OCI-LY7 (cell line): ENCODE measurements around the gene DPEP3. TPM values are rescaled to one million over a fixed set of nuclear protein-coding genes. Genes with fewer than 3 reads are reported as not detected.

Experiments used
- BruUV-seq: library from RNA; stranded (reverse); fragments of 400-500 nt; replicated peaks from 2 replicates; lab custom pipeline; 2021; lab: Mats Ljungman, UMichigan
- CTCF ChIA-PET: fragments of 300-600 bp; sonication (Branson Sonifier 250); formaldehyde crosslinking; loops from one replicate; lab custom pipeline; 2022; ENCODE audit warnings: antibody characterized with exemption; ENCODE audit not compliant: unreplicated experiment; lab: Charles Lee
- POLR2A ChIA-PET: fragments of 300-600 bp; sonication (Branson Sonifier 250); formaldehyde crosslinking; loops from one replicate; lab custom pipeline; 2022; ENCODE audit warnings: antibody characterized with exemption; lab: Charles Lee
- DNase-seq: peaks from one replicate; pipeline ENCODE4 v3.0.0-alpha.2; 2015; ENCODE audit warnings: low spot score
- H2AFZ ChIP-seq: fragments of 200-600 bp; sonication (generic), shearing (Covaris generic); 2 replicates; pipeline ENCODE4 v1.6.1; 2014; ENCODE audit warnings: mild to moderate bottlenecking, antibody characterized with exemption, low read length, moderate library complexity
- H3K27ac ChIP-seq: fragments of 200-600 bp; sonication (generic); 2 replicates; pipeline ENCODE4 v1.5.1; 2014; ENCODE audit warnings: mixed run types, low read depth, mild to moderate bottlenecking, moderate library complexity, low read length, inconsistent platforms; ENCODE audit not compliant: poor library complexity, severe bottlenecking
- H3K36me3 ChIP-seq: fragments of 200-600 bp; sonication (generic); 2 replicates; pipeline ENCODE4 v1.6.1; 2014; ENCODE audit warnings: mild to moderate bottlenecking, antibody characterized with exemption, low read length, moderate library complexity, mixed read lengths; ENCODE audit not compliant: insufficient read depth
- H3K4me1 ChIP-seq: fragments of 200-600 bp; sonication (generic); 2 replicates; pipeline ENCODE4 v1.5.1; 2014; ENCODE audit warnings: mild to moderate bottlenecking, low read length; ENCODE audit not compliant: insufficient read depth, poor library complexity, severe bottlenecking
- H3K4me2 ChIP-seq: fragments of 200-600 bp; sonication (generic); 2 replicates; pipeline ENCODE4 v1.6.1; 2014; ENCODE audit warnings: mild to moderate bottlenecking, low read length
- H3K4me3 ChIP-seq: fragments of 200-600 bp; sonication (generic); 2 replicates; pipeline ENCODE4 v1.5.1; 2014; ENCODE audit warnings: mild to moderate bottlenecking, low read depth, low read length; ENCODE audit not compliant: poor library complexity, severe bottlenecking
- H3K79me2 ChIP-seq: fragments of 200-600 bp; sonication (generic); 2 replicates; pipeline ENCODE4 v1.6.1; 2016; ENCODE audit warnings: low read depth, mild to moderate bottlenecking, low read length, moderate library complexity, mixed read lengths; ENCODE audit not compliant: insufficient read depth
- H3K9me2 ChIP-seq: fragments of 200-600 bp; sonication (generic); 2 replicates; pipeline ENCODE4 v1.6.1; 2016; ENCODE audit warnings: mild to moderate bottlenecking, low read length, mixed read lengths; ENCODE audit not compliant: insufficient read depth
- H3K9me3 ChIP-seq: fragments of 200-600 bp; sonication (generic); 2 replicates; pipeline ENCODE4 v1.6.1; 2014; ENCODE audit warnings: mild to moderate bottlenecking, mixed run types, low read length, mixed read lengths
- H4K20me1 ChIP-seq: fragments of 200-600 bp; sonication (generic); 2 replicates; pipeline ENCODE4 v1.6.1; 2014; ENCODE audit warnings: mild to moderate bottlenecking, antibody characterized with exemption, low read length, moderate library complexity, mixed read lengths; ENCODE audit not compliant: insufficient read depth
- EZH2phosphoT487 ChIP-seq: fragments of 200-600 bp; sonication (generic); IDR thresholded peaks from 2 replicates; pipeline ENCODE4 v1.6.1; 2018; ENCODE audit warnings: low read depth, borderline replicate concordance, mild to moderate bottlenecking, mixed run types, antibody characterized with exemption, low read length, moderate library complexity, mixed read lengths
- intact Hi-C: fragments of 100-400 bp; cut with micrococcal nuclease; formaldehyde crosslinking; loops from one replicate; pipeline ENCODE4 v1.10.0; 2022; ENCODE audit not compliant: unreplicated experiment
- total RNA-seq, 2 experiments: library from RNA; depleted of rRNA in 1 of 2; stranded (reverse); fragments of >200 nt in 1 of 2; shearing (Covaris generic) in 1 of 2; gene quantifications; 2 replicates each; pipeline ENCODE4 v1.2.3, GENCODE V29; 2014 to 2022
- TF ChIP-seq, protein P1 (sequence below): fragments of 200-600 bp; sonication (generic); conservative IDR thresholded peaks from 2 replicates; pipeline ENCODE4 v1.5.1; 2014; ENCODE audit warnings: mild to moderate bottlenecking, antibody characterized with exemption, low read length, moderate library complexity, mixed read lengths

Gene DPEP3
- total RNA-seq, 2 experiments from 2014 or later = not detected

- peak overlapping the region; percentile 84 for H3K4me2 ChIP-seq
- no peaks in the 10 kb centered on the region for H4K20me1 ChIP-seq
- H3K9me3 ChIP-seq = no peaks in the 10 kb centered on the region
- intact Hi-C loops = loop anchor here (2.0 kb wide), 1 partner anchor 71 kb away; no protein-coding TSS in a partner anchor
- no TSS peak for BruUV-seq
- peak overlapping the region; percentile 86 for H3K4me3 ChIP-seq
- ChIA-PET CTCF (no interaction called here), POLR2A (interaction anchor here (0.9 kb wide), 1 partner anchor 53 kb away, joined by 3 read pairs; the partner anchor contains the start of genes DDX28 and DUS2)
- TF ChIP-seq, protein P1, sequence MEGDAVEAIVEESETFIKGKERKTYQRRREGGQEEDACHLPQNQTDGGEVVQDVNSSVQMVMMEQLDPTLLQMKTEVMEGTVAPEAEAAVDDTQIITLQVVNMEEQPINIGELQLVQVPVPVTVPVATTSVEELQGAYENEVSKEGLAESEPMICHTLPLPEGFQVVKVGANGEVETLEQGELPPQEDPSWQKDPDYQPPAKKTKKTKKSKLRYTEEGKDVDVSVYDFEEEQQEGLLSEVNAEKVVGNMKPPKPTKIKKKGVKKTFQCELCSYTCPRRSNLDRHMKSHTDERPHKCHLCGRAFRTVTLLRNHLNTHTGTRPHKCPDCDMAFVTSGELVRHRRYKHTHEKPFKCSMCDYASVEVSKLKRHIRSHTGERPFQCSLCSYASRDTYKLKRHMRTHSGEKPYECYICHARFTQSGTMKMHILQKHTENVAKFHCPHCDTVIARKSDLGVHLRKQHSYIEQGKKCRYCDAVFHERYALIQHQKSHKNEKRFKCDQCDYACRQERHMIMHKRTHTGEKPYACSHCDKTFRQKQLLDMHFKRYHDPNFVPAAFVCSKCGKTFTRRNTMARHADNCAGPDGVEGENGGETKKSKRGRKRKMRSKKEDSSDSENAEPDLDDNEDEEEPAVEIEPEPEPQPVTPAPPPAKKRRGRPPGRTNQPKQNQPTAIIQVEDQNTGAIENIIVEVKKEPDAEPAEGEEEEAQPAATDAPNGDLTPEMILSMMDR = no peak
- no peak for TF ChIP-seq EZH2phosphoT487
- no peaks in the 10 kb centered on the region for H3K79me2 ChIP-seq
- H2AFZ ChIP-seq = peak overlapping the region; percentile 85; the same call in 1 of the 2 replicates
- H3K4me1 ChIP-seq = peaks cover 34% of the 10 kb centered on the region
- DNase-seq = no peak
- H3K36me3 ChIP-seq = no peaks in the 10 kb centered on the region
- no peaks in the 10 kb centered on the region for H3K9me2 ChIP-seq
- no peak overlapping the region for H3K27ac ChIP-seq
These were observed 10.9 kb downstream of the DPEP3 start for GRCh38 chr16:67969254-67970039.

- intact Hi-C loops = loop anchor here (1.0 to 2.0 kb wide), 2 partner anchors 25 to 72 kb away; no protein-coding TSS in a partner anchor
- H2AFZ ChIP-seq = peak within 1 kb of the TSS; percentile 85
- ChIA-PET CTCF (no interaction called here), POLR2A (no interaction called here)
- H3K27ac ChIP-seq = no peak within 1 kb of the TSS
- H3K9me2 ChIP-seq = no peaks in the 10 kb centered on the region
- H3K4me3 ChIP-seq = peak within 1 kb of the TSS; percentile 86
- no peaks in the 10 kb centered on the region for H3K9me3 ChIP-seq
- H3K36me3 ChIP-seq = no peaks in the 10 kb centered on the region
- H4K20me1 ChIP-seq = no peaks in the 10 kb centered on the region
- BruUV-seq = no TSS peak
- TF ChIP-seq, protein P1 = no peak
- no peak for TF ChIP-seq EZH2phosphoT487
- no peaks in the 10 kb centered on the region for H3K79me2 ChIP-seq
- DNase-seq = peak; percentile 89
- H3K4me1 ChIP-seq = peaks cover 34% of the 10 kb centered on the region
- peak within 1 kb of the TSS; percentile 84 for H3K4me2 ChIP-seq
These were observed 11.7 kb downstream of the DPEP3 start, which contains the start of gene SLC12A4 for GRCh38 chr16:67968400-67969253. SLC12A4 (minus strand) TSS chr16:67968637; CDS start chr16:67968553, 84 bp downstream.
